Activated T-helper 17 cell treated with anti-CD3 and anti-CD28 coated beads, Interleukin-2, amount 50 U/mL, for 72 hours (primary cell): ENCODE data around the gene ELP4. TPM values are rescaled to one million over a fixed set of nuclear protein-coding genes. Genes with fewer than 3 reads are reported as not detected.

Experiments used
- ATAC-seq: fragments of 150-1000 bp; cut with Tn5 transposase; replicated peaks from 2 replicates; pipeline ENCODE4 v1.10.0; 2021; ENCODE audit warnings: mild to moderate bottlenecking, moderate library complexity
- H3K27ac Mint-ChIP-seq: one replicate; pipeline ENCODE4 v1.8.0; 2022; ENCODE audit warnings: mixed read lengths
- H3K27me3 Mint-ChIP-seq: one replicate; pipeline ENCODE4 v1.8.0; 2022; ENCODE audit warnings: mixed read lengths
- H3K36me3 Mint-ChIP-seq: one replicate; pipeline ENCODE4 v1.8.0; 2022; ENCODE audit warnings: low read depth, mild to moderate bottlenecking, mixed read lengths
- H3K4me1 Mint-ChIP-seq: one replicate; pipeline ENCODE4 v1.8.0; 2022; ENCODE audit warnings: mixed read lengths
- H3K4me3 Mint-ChIP-seq: one replicate; pipeline ENCODE4 v1.8.0; 2022; ENCODE audit warnings: mild to moderate bottlenecking, mixed read lengths
- H3K9me3 Mint-ChIP-seq: one replicate; pipeline ENCODE4 v1.8.0; 2022; ENCODE audit warnings: mixed read lengths
- total RNA-seq, 2 donors: library from RNA; stranded (reverse); gene quantifications; one replicate each; pipeline ENCODE4 v1.2.3, GENCODE V29; 2022

ELP4 gene
- total RNA-seq, 2 donors from 2014 or later: 15.9 to 19.0 TPM

DNA sequence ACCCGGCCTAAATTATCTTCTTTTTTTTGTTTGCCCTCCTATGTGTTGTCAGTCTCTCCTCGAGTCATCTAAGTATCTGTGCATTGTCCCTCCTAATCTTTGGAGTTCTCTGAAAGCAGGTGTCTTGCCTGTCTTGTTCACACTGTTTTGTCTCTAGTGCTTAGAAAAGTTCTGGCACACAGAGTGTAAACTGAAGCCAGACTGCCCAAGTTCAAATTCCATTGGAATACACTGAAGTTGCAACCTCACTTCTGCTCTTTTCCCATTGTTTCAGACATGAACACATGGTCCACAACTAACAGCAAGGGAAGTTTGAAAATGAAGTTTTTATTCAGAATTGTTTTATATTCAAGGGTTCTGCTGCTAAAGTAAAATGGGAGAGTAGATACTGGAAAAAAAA is 262.8 kb downstream of the ELP4 start:
- Mint-ChIP-seq H3K4me1 (no peaks in the 10 kb centered on the region), H3K9me3 (no peaks in the 10 kb centered on the region), H3K36me3 (peaks cover 10% of the 10 kb centered on the region), H3K27me3 (no peaks in the 10 kb centered on the region), H3K4me3 (no peak overlapping the region), H3K27ac (no peak overlapping the region)
- no peak for ATAC-seq

DNA sequence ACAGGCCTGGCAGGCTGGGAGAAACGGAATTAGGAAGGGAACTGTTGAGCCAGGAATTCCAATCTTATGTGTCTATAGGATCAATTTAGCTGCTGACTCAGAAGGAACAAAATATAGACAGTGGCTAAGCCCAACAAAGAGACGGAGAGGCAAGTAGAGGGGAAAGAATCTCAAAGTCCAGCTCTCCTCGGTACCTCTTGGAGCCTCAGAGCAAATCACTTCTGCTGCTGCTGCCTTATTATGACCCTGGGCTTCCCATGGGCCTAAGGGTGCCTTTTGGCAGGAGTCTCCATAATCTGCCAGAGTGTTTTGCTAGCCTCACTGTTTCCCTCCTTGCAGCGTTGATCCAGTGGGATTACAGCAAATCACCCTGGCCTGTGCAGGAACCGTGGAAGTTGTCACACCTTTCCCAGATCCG is 269.8 kb downstream of the ELP4 start:
- no peak overlapping the region for H3K27ac Mint-ChIP-seq
- H3K9me3 Mint-ChIP-seq: no peaks in the 10 kb centered on the region
- ATAC-seq: no peak
- no peak overlapping the region for H3K4me3 Mint-ChIP-seq
- no peaks in the 10 kb centered on the region for H3K4me1 Mint-ChIP-seq
- no peaks in the 10 kb centered on the region for H3K27me3 Mint-ChIP-seq
- H3K36me3 Mint-ChIP-seq: no peaks in the 10 kb centered on the region

DNA sequence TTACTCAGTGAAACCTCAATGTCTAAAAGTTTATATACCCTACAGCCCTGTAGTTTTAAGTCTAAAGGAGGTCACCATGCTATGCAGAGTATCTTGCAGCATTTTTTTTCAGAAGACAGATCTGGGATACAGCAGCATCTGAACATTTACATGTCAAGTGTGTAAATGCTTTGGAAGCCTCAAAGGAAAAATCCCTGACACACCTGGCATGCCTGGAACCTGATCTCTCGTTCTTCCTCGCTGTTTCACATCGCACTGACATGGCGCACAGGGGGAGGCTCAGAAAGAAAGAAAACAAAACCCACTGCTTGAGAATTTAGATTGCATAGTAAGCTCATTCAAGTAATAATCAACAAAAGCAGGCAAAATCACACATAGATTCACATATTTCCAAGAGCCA is 270.5 kb downstream of the ELP4 start:
- no peaks in the 10 kb centered on the region for H3K4me1 Mint-ChIP-seq
- no peak for ATAC-seq
- no peak overlapping the region for H3K4me3 Mint-ChIP-seq
- no peaks in the 10 kb centered on the region for H3K27me3 Mint-ChIP-seq
- no peak overlapping the region for H3K27ac Mint-ChIP-seq
- H3K36me3 Mint-ChIP-seq: no peaks in the 10 kb centered on the region
- H3K9me3 Mint-ChIP-seq: no peaks in the 10 kb centered on the region

DNA sequence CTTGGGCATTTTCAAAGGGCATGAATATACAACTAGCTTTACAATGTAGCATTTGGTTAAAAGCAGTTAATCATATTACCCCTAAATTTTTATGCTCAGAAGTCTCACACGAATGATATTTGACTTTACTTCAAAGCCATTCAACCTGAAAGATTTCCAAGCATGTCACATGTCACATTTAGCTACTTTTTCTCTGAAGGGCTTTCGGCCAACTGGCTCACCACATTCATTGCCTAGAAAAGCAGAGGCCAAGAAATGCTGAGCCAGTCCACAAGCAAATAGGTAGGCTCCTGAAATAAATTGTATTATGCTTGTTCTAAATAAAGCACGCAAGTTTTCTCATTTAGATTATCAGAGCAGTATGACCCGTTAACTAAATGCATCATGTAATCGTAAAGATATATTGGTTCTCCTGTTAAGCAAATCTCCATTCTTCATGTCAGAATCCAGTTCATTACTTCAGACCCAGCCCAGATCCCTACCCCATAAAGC is 271.0 kb downstream of the ELP4 start:
- no peak for ATAC-seq
- Mint-ChIP-seq H3K4me3 (no peak overlapping the region), H3K9me3 (no peaks in the 10 kb centered on the region), H3K27me3 (no peaks in the 10 kb centered on the region), H3K4me1 (no peaks in the 10 kb centered on the region), H3K27ac (no peak overlapping the region), H3K36me3 (no peaks in the 10 kb centered on the region)

DNA sequence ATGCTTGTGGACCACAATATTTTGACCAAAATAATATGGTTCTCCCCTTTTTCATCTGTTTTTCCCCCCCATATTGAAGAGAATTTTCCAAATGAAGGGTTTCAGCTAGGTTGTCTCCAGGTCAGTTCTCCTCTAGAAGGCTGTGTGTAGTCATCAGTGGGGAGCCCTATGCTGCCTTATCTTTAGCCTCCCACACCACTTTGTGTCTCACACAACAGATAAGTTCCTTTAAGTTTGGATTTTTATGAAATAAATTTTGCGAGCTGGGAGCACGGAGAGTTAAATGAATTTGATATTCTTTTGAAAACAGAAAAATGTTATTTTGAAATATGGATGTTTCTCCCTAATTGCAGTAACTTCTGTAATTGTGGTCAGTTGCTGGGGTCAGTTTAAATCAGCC is 272.7 kb downstream of the ELP4 start:
- Mint-ChIP-seq H3K9me3 (no peaks in the 10 kb centered on the region), H3K4me3 (no peak overlapping the region), H3K27ac (no peak overlapping the region), H3K4me1 (no peaks in the 10 kb centered on the region), H3K27me3 (no peaks in the 10 kb centered on the region), H3K36me3 (no peaks in the 10 kb centered on the region)
- ATAC-seq: no peak

DNA sequence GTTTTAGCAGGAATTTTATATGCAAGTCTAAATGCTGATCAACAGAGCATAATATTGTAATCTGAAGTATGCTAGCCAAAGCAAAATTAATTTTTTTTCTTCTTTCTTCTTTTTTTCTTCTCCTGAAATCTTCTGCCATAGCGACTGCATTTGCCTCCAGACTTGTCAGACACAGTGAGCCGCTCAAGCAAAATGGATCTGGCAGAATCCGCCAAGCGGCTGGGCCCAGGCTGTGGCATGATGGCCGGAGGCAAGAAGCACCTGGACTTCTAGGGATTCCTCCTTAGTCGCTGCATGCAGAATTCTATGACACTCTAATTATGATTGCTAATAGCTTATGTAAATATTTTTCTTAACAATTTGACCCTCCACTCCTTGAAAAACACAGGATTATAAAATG is 273.7 kb downstream of the ELP4 start:
- Mint-ChIP-seq H3K4me3 (no peak overlapping the region), H3K4me1 (no peaks in the 10 kb centered on the region), H3K27ac (no peak overlapping the region), H3K27me3 (no peaks in the 10 kb centered on the region), H3K9me3 (no peaks in the 10 kb centered on the region), H3K36me3 (no peaks in the 10 kb centered on the region)
- ATAC-seq: no peak

DNA sequence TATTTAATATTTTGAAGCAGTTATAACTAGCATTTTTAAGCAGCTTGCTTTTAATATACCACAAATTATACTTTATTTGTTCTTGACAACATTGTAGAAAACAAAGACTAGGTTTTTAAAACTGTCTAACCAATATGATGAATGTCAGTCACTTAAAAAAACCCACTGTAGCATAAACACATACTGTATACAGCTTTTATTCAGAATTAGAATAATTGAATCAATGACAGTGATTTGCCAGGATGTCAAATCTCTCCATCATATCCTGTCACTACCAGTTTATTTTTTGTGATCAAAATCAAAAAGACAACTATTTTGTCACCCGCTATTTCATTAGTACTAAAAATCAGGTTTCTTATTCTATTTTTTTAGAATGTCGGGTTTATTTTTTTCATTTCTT is 275.0 kb downstream of the ELP4 start:
- H3K4me3 Mint-ChIP-seq: no peak overlapping the region
- no peak for ATAC-seq
- no peaks in the 10 kb centered on the region for H3K9me3 Mint-ChIP-seq
- no peaks in the 10 kb centered on the region for H3K27me3 Mint-ChIP-seq
- no peaks in the 10 kb centered on the region for H3K36me3 Mint-ChIP-seq
- H3K4me1 Mint-ChIP-seq: no peaks in the 10 kb centered on the region
- H3K27ac Mint-ChIP-seq: no peak overlapping the region

DNA sequence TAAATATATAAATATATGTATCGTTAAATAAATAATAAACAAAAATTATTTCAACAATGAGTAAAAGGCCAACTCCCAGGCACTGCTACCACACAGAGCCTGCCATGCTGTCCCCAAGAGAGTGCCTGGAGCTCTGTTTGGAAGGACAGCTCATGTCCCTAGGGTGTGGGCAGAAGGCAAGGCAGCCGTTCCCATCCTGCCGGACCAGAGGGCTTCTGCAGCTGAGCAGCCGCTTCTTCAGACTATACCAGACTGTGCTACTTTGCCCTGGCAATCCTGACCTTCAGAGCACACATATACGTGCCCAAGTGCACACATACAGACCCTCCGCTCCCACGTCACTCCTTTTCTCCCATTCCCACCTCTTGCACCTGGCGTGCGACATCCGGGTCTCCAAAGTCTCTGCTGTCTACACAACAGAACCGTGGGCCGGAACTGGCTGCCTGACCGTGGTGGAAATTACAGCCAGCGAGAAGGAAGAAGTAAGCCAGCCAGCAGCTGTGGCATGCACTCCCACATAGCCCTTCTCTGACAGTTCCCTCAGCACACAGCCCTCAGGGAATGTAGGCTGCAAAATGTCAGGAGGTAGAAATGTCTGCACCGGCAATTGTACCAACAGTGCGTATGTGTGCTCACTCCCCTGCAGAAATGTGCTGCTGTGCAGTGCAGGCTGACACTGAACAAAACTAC is 277.6 kb downstream of the ELP4 start:
- Mint-ChIP-seq H3K36me3 (no peaks in the 10 kb centered on the region), H3K27ac (no peak overlapping the region), H3K4me3 (no peak overlapping the region), H3K9me3 (no peaks in the 10 kb centered on the region), H3K27me3 (peaks cover 12% of the 10 kb centered on the region), H3K4me1 (no peaks in the 10 kb centered on the region)
- no peak for ATAC-seq

DNA sequence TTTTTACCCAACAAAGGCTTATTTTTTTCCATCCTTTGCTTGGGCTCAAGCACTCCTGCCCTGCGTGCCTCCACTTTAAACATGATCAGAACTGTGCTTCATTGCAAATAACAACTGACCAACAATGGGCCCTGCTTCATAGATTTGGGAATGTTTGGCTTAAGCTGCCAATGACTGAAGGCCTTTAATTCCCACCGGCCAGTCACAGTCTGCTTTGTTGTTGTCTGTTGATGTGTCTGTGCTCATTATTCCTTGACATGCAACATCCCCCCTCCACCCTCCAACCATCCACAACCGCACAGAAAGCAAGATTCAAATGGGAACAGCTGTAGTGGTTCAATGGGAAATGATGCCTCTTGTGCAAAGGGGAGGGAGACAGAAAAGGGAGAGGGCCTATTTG is 278.5 kb downstream of the ELP4 start:
- peaks cover 19% of the 10 kb centered on the region for H3K27me3 Mint-ChIP-seq
- H3K27ac Mint-ChIP-seq: no peak overlapping the region
- ATAC-seq: no peak

DNA sequence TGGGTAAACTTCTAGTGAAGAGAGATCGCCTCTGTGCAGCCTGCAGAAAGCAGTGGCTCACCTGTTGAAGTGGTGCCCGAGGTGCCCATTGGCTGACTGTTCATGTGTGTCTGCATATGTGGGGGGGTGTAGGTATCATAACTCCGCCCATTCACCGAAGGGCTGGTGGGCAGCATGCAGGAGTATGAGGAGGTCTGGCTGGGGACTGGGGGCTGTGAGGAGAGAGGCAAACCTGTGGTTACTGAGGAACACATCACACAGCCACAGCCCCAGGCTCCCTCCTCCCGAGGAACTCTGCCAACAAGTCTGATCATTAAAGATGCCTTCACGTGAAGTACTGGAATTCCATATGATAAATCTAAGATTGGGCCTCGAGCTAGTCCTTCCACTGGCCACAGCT is 281.1 kb downstream of the ELP4 start:
- Mint-ChIP-seq H3K4me3 (no peak overlapping the region), H3K27me3 (peaks cover 37% of the 10 kb centered on the region), H3K4me1 (no peaks in the 10 kb centered on the region), H3K36me3 (no peaks in the 10 kb centered on the region), H3K9me3 (no peaks in the 10 kb centered on the region), H3K27ac (no peak overlapping the region)
- no peak for ATAC-seq

More for the DNA sequence above, 278.5 kb downstream of the ELP4 start:
- H3K4me3 Mint-ChIP-seq: no peak overlapping the region
- H3K9me3 Mint-ChIP-seq: no peaks in the 10 kb centered on the region
- no peaks in the 10 kb centered on the region for H3K36me3 Mint-ChIP-seq
- H3K4me1 Mint-ChIP-seq: no peaks in the 10 kb centered on the region

DNA sequence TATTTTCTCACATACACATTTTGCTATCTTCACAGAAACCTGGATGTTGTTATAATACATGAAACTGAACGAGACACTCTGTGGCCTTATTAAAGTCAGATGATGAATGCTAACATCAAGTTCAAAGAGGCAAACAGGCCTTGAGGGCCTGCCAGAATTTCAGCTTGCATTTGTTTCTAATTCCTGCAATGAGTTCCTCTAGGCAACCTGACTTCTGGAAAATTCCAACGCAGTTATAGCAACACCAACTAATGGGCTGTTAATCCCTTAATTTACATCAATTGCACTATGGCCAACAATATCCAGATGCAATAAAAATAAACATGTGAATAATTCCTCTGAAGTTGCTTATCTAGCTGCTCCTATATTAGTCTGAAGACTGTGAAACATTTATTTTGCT is 282.5 kb downstream of the ELP4 start:
- Mint-ChIP-seq H3K27ac (no peak overlapping the region), H3K27me3 (peaks cover 51% of the 10 kb centered on the region), H3K4me3 (no peak overlapping the region), H3K9me3 (no peaks in the 10 kb centered on the region), H3K4me1 (no peaks in the 10 kb centered on the region), H3K36me3 (peaks cover 1% of the 10 kb centered on the region)
- no peak for ATAC-seq

DNA sequence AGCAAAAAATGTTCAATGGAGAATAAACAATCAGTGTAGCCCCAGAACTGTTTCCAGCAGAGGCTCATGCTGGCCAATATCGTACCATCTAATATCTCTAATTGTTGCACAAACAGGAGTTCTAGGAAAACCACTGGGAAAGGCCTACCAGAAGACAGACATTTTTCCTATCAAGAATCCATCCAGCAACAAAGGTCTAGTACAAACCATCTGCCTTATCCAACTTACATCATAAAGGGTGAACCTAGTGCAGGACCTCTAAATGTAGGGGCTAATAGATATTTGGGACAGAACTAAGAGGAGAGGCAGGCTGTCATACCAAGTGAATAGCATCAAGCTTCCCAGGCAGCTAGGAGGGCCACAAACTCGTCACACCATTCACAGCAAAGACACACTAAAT is 282.9 kb downstream of the ELP4 start:
- Mint-ChIP-seq H3K9me3 (no peaks in the 10 kb centered on the region), H3K36me3 (peaks cover 5% of the 10 kb centered on the region), H3K4me3 (no peak overlapping the region), H3K4me1 (no peaks in the 10 kb centered on the region), H3K27ac (no peak overlapping the region), H3K27me3 (peaks cover 55% of the 10 kb centered on the region)
- ATAC-seq: no peak

DNA sequence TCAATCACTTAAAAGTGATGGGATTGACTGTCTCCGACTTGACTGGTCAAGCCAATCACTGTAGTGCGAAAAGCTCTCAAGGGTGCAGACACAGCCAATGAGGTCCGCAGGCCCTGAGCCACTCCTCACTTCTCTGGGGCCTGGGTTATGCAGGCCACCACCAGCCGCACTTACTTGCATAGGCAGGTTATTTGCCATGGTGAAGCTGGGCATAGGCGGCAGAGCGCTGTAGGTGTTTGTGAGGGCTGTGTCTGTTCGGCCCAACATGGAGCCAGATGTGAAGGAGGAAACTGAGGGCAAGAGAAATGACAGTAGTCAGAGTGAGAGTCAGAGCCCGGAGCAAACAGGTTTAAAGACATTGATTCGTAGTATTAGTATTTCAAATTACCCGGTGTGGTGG is 283.7 kb downstream of the ELP4 start:
- peaks cover 59% of the 10 kb centered on the region for H3K27me3 Mint-ChIP-seq
- ATAC-seq: no peak
- peaks cover 5% of the 10 kb centered on the region for H3K36me3 Mint-ChIP-seq

DNA sequence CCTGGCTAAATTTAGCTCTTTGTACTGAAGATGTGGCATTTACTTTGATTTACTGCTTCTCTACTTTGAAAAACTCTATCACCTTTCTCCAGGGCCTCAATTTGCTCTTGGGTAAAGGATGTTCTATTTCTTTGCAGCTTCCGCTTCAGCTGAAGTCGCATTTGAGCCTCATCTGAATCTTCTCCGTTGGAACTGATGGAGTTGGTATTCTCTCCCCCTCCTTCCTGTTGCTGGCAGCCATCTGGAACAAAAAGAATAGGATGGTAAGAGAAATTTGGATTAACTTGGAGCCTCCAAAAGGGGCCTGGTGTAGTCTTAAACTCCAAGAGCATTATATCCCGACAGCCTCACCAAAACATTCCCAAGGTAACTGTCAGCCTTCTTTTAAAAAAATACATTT is 285.0 kb downstream of the ELP4 start:
- Mint-ChIP-seq H3K4me3 (no peak overlapping the region), H3K4me1 (no peaks in the 10 kb centered on the region), H3K36me3 (peaks cover 5% of the 10 kb centered on the region), H3K9me3 (no peaks in the 10 kb centered on the region), H3K27ac (no peak overlapping the region), H3K27me3 (peaks cover 63% of the 10 kb centered on the region)
- ATAC-seq: no peak

More for the DNA sequence above, 283.7 kb downstream of the ELP4 start:
- Mint-ChIP-seq H3K4me3 (no peak overlapping the region), H3K27ac (no peak overlapping the region), H3K9me3 (no peaks in the 10 kb centered on the region), H3K4me1 (no peaks in the 10 kb centered on the region)

DNA sequence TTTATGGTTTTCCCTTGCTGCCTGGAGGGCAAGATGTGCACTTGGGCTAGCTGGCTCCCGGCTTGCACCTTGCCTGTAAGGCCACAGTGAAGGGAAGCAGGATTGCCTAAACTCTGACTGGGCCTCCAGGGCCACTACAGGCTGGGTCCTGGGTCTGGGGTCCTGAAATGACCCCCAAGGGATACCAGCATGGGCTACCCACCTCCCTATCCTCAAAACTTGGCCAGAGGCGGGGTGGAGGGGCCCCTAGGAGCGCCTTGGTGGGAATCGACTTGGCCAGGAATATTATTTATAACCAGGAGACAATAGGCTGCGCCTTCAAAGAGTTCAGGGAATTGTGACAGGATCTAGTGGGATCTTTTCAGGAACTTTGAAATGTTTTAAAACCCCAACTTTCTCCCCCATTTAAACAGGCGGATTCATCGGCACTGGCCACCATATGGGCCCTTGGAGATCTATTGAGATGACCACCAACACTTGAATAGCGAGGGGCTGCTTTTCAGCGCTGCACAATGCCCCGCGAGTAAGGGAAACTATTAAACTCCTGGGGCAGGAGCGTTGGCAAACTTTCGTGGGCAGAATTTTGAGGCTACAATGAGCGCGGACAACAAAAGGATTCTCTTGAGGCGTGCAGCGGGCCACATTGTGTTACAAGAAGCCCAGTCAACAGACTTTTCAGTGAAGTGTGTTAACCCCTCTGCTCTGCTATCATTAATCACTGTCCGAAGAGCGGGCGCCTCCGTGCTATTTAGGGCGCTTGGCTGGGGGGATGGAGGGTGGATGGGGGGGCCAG is 286.3 kb downstream of the ELP4 start:
- peaks cover 11% of the 10 kb centered on the region for H3K4me1 Mint-ChIP-seq
- ATAC-seq: no peak
- no peak overlapping the region for H3K4me3 Mint-ChIP-seq
- H3K9me3 Mint-ChIP-seq: no peaks in the 10 kb centered on the region
- no peak overlapping the region for H3K27ac Mint-ChIP-seq
- H3K36me3 Mint-ChIP-seq: peaks cover 16% of the 10 kb centered on the region
- H3K27me3 Mint-ChIP-seq: peaks cover 69% of the 10 kb centered on the region
